ENCODE data around the gene SHISAL2A.

Gene SHISAL2A

DNA sequence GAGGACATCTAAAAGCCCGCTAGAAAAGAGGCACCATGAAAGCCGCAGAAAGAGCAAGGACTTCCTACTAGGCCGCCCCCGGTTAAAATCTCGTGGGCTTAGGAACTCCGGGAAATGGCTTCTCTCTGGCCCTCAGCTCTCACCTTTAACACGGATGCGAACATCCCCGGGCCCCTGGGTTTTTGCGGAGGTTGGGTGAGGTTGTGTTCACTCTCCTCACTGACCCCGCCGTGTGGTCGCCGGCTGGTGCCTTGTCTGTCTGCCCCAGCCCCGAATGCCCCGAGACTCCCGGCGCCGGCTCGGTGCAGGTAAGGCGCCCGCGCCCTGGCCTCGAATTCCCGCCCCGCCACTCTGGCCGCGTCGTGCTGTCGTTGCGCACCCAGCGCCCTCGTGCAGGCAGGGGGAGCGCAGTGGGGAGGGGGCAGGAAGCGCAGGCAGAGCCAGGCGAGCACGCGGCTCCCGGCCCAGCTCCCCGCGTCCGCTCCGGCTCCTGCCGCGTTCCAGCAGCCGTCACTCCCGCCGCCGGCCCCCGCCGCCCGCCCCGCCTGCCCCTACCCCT is at the start of gene SHISAL2A:
TSS of gene SHISAL2A (plus strand) at position 437 of the 559 bp plus-strand sequence. CDS start 326 bp downstream, outside the sequence.
- DNase-seq = peak; percentile 13

- no peak for DNase-seq
These were observed 47.5 kb upstream of the SHISAL2A start for GRCh38 chr1:52585474-52585873.

DNA sequence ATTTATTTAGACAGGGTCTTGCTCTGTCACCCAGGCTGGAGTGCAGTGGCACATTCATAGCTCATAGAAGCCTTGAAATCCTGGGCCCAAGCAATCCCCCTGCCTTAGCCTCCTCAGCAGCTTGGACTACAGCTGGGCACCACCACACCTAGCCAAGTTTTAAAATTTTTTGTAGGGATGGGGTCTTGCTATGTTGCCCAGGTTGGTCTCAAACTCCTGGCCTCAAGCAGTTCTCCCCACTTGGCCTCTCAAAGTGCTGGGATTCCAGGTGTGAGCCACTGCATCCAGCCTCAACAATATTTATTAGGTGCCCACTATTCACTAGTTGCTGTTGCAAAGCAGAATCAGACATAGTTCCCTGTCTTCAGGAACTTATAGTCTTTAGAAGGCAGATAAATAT is 44.9 kb upstream of the SHISAL2A start:
- DNase-seq = no peak

DNA sequence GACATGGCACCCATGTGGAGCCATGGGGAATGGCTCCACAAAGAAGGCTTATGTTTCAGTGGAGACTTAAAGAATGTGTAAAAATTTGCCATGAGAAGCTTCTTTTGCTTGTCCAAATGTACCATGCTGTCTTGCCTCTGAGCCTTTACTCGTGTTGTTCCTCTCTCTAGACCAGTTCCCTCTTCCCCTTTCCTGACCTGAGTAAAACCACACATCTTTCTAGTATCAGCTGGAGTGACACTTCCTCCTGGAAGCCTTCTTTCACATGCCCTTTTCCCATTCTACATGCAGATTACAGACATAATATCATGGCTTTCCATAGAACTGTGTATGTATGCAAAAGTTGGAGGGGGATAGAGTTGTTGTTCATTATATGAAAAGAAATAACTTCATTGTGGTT is 44.4 kb upstream of the SHISAL2A start:
- DNase-seq = no peak

DNA sequence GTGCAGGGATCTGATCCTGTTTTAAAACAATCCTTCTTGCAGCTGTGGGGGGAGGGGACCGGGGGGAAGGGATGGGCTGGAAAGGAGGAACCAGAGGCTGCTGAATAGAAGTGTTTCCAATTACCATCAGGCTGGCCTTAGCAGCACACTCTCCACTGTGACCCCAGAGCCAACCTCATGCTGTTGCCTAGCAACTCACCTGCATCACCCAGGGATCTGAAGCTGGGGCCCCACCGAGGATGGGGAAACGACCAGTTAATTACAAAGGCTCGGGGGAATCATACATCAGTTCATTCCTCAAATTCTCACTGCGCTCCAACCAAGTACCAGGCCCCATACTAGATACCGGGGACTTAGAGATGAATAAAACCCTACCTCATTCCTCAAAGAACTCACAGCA is 42.7 kb upstream of the SHISAL2A start:
- DNase-seq = peak; percentile 73

DNA sequence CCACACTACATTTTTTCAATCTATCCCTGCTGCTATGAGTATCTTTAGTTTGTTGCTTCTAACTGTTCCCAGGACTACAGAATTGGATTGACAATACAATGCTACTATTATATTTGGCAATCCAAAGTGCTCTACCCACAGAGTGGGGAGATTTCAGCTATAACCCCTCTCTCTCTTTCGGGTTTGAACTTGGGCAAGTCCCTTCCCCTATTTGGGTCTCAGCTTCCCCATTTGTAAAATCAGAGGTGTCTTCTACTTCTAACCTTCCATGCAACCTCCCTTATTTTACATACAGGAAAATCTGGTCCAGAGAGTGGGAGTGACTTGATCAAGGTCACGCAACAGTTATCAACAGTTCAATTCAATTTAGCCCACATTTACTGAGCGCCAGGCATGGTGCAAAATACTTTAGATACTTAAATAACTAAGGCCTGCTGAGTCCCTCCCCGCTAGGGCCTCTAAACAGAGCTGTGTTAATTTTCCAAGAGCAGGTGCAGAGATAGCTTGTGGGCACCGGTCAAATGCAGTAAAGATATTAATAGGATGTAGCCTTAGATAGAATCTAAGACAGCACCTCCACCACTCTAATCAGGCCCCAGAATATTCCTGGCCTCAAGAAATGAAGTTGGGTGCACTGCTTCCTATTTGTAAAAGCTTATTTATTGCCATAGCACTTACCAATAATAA is 40.2 kb upstream of the SHISAL2A start:
- no peak for DNase-seq

GRCh38 chr1:52593495-52593894 is 39.5 kb upstream of the SHISAL2A start:
- no peak for DNase-seq

GRCh38 chr1:52595061-52595460 is 37.9 kb upstream of the SHISAL2A start:
- DNase-seq = no peak

- no peak for DNase-seq
These were observed 35.1 kb upstream of the SHISAL2A start for GRCh38 chr1:52597912-52598311.

DNA sequence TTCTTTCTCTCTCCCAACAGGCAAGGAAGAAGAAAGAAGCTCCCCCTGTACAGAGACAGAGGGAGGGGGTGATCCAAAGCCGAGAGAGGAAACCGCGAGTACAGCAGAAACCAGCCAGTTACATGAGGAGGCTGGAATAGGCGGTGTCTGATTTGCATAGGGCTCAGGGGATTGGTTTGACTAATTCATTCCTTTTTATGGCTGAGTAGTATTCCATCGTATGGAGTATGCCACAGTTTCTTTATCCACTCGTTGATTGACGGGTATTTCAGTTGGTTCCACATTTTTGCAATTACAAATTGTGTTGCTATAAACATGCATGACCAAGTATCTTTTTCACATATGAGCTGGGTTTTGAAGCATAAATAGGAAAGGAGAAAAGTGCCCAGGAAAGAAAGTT is 34.2 kb upstream of the SHISAL2A start:
- DNase-seq = no peak

GRCh38 chr1:52599236-52599635 is 33.7 kb upstream of the SHISAL2A start:
- DNase-seq = no peak

DNA sequence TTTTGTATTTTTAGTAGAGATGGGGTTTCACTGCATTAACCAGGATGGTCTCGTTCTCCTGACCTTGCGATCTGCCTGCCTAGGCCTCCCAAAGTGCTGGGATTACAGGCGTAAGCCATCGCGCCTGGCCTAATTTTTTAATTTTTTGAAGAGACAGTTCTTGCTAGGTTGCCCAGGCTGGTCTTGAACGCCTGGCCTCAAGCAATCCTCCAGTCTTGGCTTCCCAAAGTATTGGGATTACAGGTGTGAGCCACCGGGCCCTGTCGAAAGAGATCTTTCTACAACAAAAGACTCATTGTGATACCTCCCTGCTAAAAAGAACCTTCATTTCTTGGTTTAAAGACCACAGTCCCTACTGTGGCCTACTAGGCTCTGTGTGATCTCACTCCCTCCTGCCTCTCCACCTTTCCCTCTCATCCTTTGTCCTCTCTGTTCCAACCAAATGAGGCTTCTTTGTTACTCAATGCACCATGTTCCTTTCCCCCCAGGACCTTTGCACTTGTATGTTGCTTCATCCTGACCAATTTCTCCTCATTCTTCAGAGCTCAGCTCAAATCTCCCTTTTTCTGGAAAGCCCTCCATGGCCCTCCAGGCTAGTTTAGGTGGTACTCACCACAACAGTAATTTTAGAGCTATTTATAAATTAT is 32.3 kb upstream of the SHISAL2A start:
- no peak for DNase-seq

GRCh38 chr1:52601519-52601918 is 31.4 kb upstream of the SHISAL2A start:
- no peak for DNase-seq

DNA sequence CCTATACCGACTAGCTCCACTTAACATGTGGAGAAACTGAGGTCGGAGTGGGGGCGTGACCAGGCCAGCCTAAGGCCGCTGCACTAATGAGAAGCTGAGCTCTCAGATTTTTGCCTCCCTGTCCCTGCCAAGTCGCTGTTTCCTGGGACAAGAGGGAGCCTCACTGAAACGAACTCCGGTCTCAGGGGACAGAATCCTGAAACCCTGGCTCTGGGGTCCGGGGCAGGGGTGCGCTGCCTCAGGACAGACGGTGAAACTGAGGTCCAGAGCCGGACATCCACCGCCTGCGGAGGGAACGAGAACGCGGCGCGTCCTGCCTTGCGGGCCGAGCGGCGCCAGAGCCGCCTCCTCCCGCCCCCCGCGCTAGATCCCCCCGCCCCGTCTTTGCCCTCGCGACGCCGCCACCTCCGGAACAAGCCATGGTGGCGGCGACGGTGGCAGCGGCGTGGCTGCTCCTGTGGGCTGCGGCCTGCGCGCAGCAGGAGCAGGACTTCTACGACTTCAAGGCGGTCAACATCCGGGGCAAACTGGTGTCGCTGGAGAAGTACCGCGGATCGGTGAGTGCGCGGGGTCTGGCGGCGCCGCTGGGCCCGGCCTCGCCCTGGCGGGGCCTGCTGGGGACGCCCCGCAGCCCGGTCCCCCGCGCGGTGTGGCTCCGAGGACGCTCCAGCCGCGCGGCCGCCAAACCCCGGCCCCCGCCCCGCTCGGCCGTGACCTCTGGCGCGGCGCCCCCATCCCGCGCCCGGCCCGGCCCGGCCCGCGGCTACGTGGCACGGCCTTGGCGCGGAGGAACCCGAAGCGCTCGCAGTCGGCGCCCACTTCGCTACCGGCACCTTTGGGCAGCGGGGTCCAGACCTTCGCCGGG is 30.7 kb upstream of the SHISAL2A start, which contains the start of gene GPX7:
TSS of gene GPX7 (plus strand) at position 381 of the 865 bp plus-strand sequence. CDS start at position 420, 39 bp downstream.
- DNase-seq = no peak

GRCh38 chr1:52602856-52603600 is 29.9 kb upstream of the SHISAL2A start:
- DNase-seq = no peak

GRCh38 chr1:52603630-52604029 is 29.3 kb upstream of the SHISAL2A start:
- no peak for DNase-seq

- no peak for DNase-seq
These were observed 28.8 kb upstream of the SHISAL2A start for GRCh38 chr1:52604063-52604770.

- DNase-seq = no peak
These were observed 19.2 kb upstream of the SHISAL2A start for GRCh38 chr1:52613636-52614373.

DNA sequence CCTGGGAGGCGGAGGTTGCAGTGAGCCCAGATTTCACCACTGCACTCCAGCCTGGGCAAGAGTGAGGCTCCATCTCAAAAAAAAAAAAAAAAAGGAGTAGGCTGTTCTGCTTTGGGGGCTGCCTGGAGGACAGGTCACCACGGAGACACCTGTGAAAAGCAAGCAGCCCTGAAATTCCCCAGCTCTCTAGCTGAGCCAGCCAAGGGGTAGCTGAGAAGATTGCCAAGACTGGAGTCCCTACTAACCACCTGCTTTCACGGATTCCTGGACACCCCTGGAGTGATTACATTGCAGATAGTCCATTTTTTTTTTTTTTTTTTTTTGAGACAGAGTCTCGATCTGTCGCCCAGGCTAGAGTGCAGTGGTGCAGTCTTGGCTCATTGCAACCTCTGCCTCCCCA is 18.3 kb upstream of the SHISAL2A start:
- DNase-seq = no peak

DNA sequence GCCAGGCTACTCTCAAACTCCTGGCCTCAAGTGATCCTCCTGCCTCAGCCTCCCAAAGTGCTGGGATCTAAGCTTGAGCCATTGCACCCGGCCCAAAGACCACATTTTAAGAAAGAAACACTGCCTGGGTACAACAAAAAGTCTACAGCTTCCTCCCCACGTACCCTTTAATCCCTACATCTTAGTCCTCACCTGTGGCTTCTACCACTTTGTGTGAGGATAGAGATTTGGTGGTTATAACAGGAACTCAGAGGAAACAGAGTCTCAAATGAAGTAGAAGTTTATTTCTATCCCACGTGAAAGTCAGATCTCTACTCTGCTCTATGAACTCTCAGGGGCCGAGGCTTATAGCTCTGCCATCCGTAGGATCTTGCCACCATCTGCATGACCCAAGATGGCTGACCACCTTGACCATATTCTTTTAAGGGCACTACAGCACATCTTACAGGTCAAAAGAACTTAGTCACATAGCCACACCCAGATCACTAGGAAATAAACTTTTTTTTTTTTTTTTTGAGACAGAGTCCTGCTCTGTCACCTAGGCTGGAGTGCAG is 17.4 kb upstream of the SHISAL2A start:
- no peak for DNase-seq

DNA sequence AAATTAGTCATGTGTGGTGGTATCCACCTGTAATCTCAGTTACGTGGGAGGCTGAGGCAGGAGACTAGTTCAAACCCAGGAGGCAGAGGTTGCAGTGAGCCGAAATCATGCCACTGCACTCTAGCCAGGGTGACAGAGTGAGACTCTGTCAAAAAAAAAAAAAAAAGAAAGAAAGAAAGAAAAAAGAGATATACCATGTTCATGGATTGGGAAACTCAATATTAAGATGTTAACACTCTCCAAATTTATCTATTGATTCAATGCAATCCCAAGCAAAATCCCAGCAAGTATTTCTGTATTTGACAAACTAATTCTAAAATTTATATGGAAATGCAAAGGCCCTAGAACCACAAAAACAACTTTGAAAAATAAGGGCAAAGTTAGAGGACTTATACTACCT is 11.0 kb upstream of the SHISAL2A start:
- DNase-seq = no peak
